Measurements from ENCODE around the gene MYH4. TPM values are rescaled to one million over a fixed set of nuclear protein-coding genes. Genes with fewer than 3 reads are reported as not detected.

The MYH4 gene
- total RNA-seq, 1 donor from 2014 or later, result not detected

DNA sequence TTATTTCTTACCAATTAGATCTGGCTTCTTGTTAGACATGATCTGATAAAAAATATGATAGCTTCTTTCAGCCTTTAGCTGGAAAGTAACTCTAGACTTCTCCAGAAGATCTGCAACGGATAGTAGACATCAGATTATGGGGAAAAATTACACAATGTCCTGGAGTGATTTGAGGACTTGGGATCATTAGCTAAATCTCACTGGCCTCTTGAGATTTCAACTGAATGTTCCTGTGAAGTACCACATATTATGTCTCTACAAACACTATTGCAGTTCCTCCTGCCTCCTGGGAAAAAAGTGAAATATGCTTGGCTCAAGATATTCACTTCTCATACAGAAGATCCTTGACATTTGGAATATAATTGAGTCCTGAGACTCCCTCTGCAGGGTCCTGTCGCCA lies 43.5 kb upstream of the MYH4 start:
- H3K4me3 ChIP-seq (ENCODE audit: low read depth, low read length), result no peak overlapping the region
- no peaks in the 10 kb centered on the region for H3K36me3 ChIP-seq (ENCODE audit: control insufficient read depth, insufficient read depth, low read length)
- no peak for DNase-seq (ENCODE audit: low read depth)
- TF ChIP-seq, protein P1, sequence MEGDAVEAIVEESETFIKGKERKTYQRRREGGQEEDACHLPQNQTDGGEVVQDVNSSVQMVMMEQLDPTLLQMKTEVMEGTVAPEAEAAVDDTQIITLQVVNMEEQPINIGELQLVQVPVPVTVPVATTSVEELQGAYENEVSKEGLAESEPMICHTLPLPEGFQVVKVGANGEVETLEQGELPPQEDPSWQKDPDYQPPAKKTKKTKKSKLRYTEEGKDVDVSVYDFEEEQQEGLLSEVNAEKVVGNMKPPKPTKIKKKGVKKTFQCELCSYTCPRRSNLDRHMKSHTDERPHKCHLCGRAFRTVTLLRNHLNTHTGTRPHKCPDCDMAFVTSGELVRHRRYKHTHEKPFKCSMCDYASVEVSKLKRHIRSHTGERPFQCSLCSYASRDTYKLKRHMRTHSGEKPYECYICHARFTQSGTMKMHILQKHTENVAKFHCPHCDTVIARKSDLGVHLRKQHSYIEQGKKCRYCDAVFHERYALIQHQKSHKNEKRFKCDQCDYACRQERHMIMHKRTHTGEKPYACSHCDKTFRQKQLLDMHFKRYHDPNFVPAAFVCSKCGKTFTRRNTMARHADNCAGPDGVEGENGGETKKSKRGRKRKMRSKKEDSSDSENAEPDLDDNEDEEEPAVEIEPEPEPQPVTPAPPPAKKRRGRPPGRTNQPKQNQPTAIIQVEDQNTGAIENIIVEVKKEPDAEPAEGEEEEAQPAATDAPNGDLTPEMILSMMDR (IDR thresholded peaks at IDR 0.05; ENCODE audit: insufficient read depth, low read length, poor library complexity, severe bottlenecking), result no peak
- H3K27me3 ChIP-seq (ENCODE audit: control insufficient read depth, insufficient read depth, low read length), result no peaks in the 10 kb centered on the region

DNA sequence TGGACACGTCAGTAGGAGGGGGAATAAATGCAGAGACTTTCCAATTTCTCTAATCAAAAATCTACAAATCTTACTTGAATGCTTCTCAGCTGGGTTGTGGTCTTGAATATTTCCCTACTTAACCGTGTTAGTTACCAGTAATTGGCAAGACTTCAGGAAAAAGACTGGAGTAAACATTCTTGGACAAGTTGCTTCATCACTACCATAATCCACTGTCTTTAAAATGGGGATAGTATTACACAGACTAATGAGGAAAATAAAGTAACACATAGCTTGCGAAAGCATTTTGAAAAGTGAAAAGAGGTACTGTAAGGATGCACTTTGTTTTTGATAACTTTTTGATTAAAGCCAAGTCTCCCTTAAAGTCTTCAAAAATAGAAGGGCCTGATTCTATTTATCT lies 30.6 kb upstream of the MYH4 start:
- DNase-seq (ENCODE audit: low read depth), result no peak
- no peak overlapping the region for H3K4me3 ChIP-seq (ENCODE audit: low read depth, low read length)
- TF ChIP-seq, protein P1 (IDR thresholded peaks at IDR 0.05; ENCODE audit: insufficient read depth, low read length, poor library complexity, severe bottlenecking), result no peak
- no peaks in the 10 kb centered on the region for H3K36me3 ChIP-seq (ENCODE audit: control insufficient read depth, insufficient read depth, low read length)
- no peaks in the 10 kb centered on the region for H3K27me3 ChIP-seq (ENCODE audit: control insufficient read depth, insufficient read depth, low read length)

DNA sequence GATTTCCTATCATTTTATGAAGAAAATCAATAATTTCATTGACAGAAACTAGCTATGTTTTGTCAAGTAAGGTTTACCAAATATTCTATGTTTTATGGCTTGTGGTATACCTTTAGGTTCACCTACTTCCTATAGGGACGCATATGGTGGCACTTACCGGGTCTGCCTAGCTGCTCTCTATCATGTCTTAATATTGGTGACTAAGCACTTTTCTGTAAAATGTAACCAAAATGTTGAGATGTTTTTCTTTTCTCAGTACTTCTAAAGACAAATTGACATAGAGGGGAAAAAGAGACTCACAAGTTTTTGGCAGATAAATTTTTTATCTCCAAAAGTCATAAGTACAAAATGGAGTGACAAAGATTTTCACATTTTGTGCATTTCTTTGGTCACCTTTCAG lies 22.6 kb upstream of the MYH4 start:
- TF ChIP-seq, protein P1 (IDR thresholded peaks at IDR 0.05; ENCODE audit: insufficient read depth, low read length, poor library complexity, severe bottlenecking), result no peak
- H3K36me3 ChIP-seq (ENCODE audit: control insufficient read depth, insufficient read depth, low read length), result no peaks in the 10 kb centered on the region
- no peak for DNase-seq (ENCODE audit: low read depth)
- H3K4me3 ChIP-seq (ENCODE audit: low read depth, low read length), result no peak overlapping the region
- no peaks in the 10 kb centered on the region for H3K27me3 ChIP-seq (ENCODE audit: control insufficient read depth, insufficient read depth, low read length)

DNA sequence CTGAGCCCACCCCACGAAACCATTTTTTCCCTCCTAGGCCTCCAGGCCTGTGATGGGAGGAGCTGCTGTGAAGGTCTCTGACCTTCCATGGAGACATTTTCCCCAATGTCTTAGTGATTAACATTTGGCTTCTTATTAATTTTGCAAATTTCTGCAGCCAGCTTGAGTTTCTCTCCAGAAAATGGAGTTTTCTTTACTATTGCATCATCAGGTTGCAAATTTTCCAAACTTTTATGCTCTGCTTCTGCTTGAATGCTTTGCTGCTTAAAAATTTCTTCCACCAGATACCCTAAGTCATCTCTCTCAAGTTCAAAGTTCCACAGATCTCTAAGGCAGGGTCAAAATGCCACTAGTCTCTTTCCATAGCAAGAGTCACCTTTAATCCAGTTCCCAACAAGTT lies 12.9 kb upstream of the MYH4 start:
- Histone ChIP-seq H3K4me3 (ENCODE audit: low read depth, low read length) (no peak overlapping the region), H3K36me3 (ENCODE audit: control insufficient read depth, insufficient read depth, low read length) (no peaks in the 10 kb centered on the region), H3K27me3 (ENCODE audit: control insufficient read depth, insufficient read depth, low read length) (no peaks in the 10 kb centered on the region)
- no peak for DNase-seq (ENCODE audit: low read depth)
- TF ChIP-seq, protein P1 (IDR thresholded peaks at IDR 0.05; ENCODE audit: insufficient read depth, low read length, poor library complexity, severe bottlenecking), result no peak

DNA sequence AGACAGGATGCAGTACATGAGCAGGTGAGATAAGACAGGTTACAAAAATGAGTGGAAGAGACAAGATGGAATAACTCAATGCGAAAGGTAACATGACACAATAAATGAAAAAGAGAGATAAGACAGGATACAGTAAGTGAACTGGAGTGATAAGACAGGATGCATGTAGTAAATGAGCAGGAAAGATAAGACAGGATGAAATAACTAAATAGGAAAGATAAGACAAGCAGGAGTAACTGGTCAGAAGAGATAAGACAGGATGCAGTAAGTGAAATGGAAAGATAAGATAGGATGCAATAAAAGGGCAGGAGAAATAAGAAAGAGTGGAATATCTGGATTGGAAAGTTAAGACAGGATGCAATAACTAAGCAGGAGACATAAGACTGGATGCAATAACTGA lies 8.3 kb upstream of the MYH4 start:
- TF ChIP-seq, protein P1 (IDR thresholded peaks at IDR 0.05; ENCODE audit: insufficient read depth, low read length, poor library complexity, severe bottlenecking), result no peak

DNA sequence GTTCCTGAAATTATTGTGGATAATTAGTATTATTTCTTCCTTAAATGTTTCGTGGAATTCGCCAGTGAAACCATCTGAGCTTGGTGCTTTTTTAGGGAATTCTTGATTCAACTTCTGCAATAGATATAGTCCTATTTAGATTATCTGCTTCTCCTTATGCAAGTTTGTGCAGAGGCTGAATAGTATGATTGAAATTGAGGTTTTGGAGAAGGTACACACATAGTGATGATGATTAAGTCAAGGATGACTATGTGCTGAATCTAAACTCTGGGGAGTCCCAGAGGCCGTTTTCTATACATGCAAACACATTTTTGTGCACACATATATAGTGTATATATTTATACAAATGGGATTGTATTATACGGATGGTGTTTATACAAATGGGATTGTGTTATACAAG lies 5.2 kb upstream of the MYH4 start:
- no peaks in the 10 kb centered on the region for H3K36me3 ChIP-seq (ENCODE audit: control insufficient read depth, insufficient read depth, low read length)
- H3K4me3 ChIP-seq (ENCODE audit: low read depth, low read length), result no peak overlapping the region
- H3K27me3 ChIP-seq (ENCODE audit: control insufficient read depth, insufficient read depth, low read length), result no peaks in the 10 kb centered on the region
- DNase-seq (ENCODE audit: low read depth), result no peak
- TF ChIP-seq, protein P1 (IDR thresholded peaks at IDR 0.05; ENCODE audit: insufficient read depth, low read length, poor library complexity, severe bottlenecking), result no peak

More for the DNA sequence above, 8.3 kb upstream of the MYH4 start:
- no peak overlapping the region for H3K4me3 ChIP-seq (ENCODE audit: low read depth, low read length)
- H3K27me3 ChIP-seq (ENCODE audit: control insufficient read depth, insufficient read depth, low read length), result no peaks in the 10 kb centered on the region
- DNase-seq (ENCODE audit: low read depth), result no peak
- no peaks in the 10 kb centered on the region for H3K36me3 ChIP-seq (ENCODE audit: control insufficient read depth, insufficient read depth, low read length)

All from kidney epithelial cell (primary cell).